A549 (cell line): Measurements from ENCODE around the gene RAB37.

Source experiments
- KDM5A ChIP-seq: fragments of 200-600 bp; sonication (generic); IDR thresholded peaks from 2 replicates; pipeline ENCODE4 v1.6.1; 2016; ENCODE audit warnings: antibody characterized with exemption, mild to moderate bottlenecking
- MAZ ChIP-seq: fragments of 150-350 bp; IDR thresholded peaks from 2 replicates; pipeline ENCODE4 v1.6.1; 2014; ENCODE audit warnings: antibody characterized with exemption, low read depth, low read length, borderline replicate concordance
- RAD21 ChIP-seq, 2 experiments: fragments of >200 bp in 1 of 2; sonication (Bioruptor Twin) in 1 of 2; formaldehyde crosslinking in 1 of 2; IDR thresholded peaks in 1 of 2; conservative IDR thresholded peaks in 1 of 2; 2 replicates in 1 of 2; 3 replicates in 1 of 2; pipeline ENCODE4 v1.6.1; 2012 to 2018; ENCODE audit warnings: inconsistent platforms in 1 of 2
- TF ChIP-seq, protein P1 (sequence below): fragments of 450-650 bp; IDR thresholded peaks from 2 replicates; pipeline ENCODE4 v1.6.1; 2014; ENCODE audit warnings: antibody characterized with exemption
- TF ChIP-seq, protein P2 (sequence below): fragments of >200 bp; sonication (Bioruptor Twin); formaldehyde crosslinking; IDR thresholded peaks from 3 replicates; pipeline ENCODE4 v1.5.1; 2016

DNA sequence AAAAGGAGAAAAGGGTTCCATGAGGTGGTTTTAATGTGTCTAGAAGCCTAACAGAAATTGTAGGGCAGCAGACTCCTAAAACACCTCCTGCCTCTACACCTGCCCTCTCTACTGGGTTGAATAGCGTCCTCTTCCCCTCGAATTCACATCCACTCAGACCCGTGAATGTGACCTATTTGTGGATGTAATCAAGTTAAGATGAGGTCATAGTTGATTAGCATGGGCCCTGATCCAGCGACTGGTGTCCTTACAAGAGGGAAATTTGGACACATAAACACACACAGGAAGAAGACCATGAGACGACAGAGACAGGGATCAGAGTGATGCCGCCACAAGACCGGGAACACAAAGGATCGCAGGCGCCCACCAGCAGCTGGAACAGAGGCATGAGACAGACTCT is 37.8 kb upstream of the RAB37 start:
- TF ChIP-seq, protein P1, sequence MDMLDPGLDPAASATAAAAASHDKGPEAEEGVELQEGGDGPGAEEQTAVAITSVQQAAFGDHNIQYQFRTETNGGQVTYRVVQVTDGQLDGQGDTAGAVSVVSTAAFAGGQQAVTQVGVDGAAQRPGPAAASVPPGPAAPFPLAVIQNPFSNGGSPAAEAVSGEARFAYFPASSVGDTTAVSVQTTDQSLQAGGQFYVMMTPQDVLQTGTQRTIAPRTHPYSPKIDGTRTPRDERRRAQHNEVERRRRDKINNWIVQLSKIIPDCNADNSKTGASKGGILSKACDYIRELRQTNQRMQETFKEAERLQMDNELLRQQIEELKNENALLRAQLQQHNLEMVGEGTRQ, result no peak
- TF ChIP-seq, protein P2, sequence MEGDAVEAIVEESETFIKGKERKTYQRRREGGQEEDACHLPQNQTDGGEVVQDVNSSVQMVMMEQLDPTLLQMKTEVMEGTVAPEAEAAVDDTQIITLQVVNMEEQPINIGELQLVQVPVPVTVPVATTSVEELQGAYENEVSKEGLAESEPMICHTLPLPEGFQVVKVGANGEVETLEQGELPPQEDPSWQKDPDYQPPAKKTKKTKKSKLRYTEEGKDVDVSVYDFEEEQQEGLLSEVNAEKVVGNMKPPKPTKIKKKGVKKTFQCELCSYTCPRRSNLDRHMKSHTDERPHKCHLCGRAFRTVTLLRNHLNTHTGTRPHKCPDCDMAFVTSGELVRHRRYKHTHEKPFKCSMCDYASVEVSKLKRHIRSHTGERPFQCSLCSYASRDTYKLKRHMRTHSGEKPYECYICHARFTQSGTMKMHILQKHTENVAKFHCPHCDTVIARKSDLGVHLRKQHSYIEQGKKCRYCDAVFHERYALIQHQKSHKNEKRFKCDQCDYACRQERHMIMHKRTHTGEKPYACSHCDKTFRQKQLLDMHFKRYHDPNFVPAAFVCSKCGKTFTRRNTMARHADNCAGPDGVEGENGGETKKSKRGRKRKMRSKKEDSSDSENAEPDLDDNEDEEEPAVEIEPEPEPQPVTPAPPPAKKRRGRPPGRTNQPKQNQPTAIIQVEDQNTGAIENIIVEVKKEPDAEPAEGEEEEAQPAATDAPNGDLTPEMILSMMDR, result no peak
- TF ChIP-seq RAD21 (conservative IDR thresholded peaks at IDR 0.05 in 1 of 2, IDR thresholded peaks at IDR 0.05 in 1 of 2) (no peak), KDM5A (no peak), MAZ (no peak)
